Keratinocyte (primary cell): ENCODE results near the gene CD28. TPM values are rescaled to one million over a fixed set of nuclear protein-coding genes. Genes with fewer than 3 reads are reported as not detected.

ENCODE experiments used
- DNase-seq: peaks from one replicate; pipeline ENCODE4 v3.0.0-alpha.2; 2011; ENCODE audit warnings: low read depth, missing footprints, low spot score
- FAIRE-seq: peaks from 2 replicates; lab custom pipeline; 2011; peaks lifted over from hg19 to GRCh38; lab: Jason Lieb, UNC
- H2AFZ ChIP-seq: 2 replicates; pipeline ENCODE4 v1.6.0; 2012; ENCODE audit warnings: low read length, control low read depth, inconsistent platforms; ENCODE audit not compliant: control insufficient read depth
- H3K27ac ChIP-seq: 2 replicates; pipeline ENCODE4 v1.5.1; 2011; ENCODE audit warnings: low read length; ENCODE audit not compliant: control insufficient read depth, insufficient read depth
- H3K27me3 ChIP-seq: 3 replicates; pipeline ENCODE4 v1.6.0; 2011; ENCODE audit warnings: low read length; ENCODE audit not compliant: control insufficient read depth, insufficient read depth; ENCODE audit errors: extremely low read depth
- H3K36me3 ChIP-seq, 2 experiments: 2 replicates in 1 of 2; 3 replicates in 1 of 2; pipeline ENCODE4 v1.5.1; 2011; ENCODE audit warnings: low read length in 2 of 2, mild to moderate bottlenecking in 1 of 2; ENCODE audit not compliant: control insufficient read depth in 2 of 2, insufficient read depth in 2 of 2; ENCODE audit errors: extremely low read depth in 1 of 2
- H3K4me1 ChIP-seq: 3 replicates; pipeline ENCODE4 v1.5.1; 2011; ENCODE audit warnings: low read length; ENCODE audit not compliant: control insufficient read depth, insufficient read depth; ENCODE audit errors: extremely low read depth
- H3K4me2 ChIP-seq: 3 replicates; pipeline ENCODE4 v1.6.0; 2011; ENCODE audit warnings: low read depth, low read length; ENCODE audit not compliant: control insufficient read depth, insufficient read depth; ENCODE audit errors: extremely low read depth
- H3K4me3 ChIP-seq, 3 experiments: fragments of 200-600 bp in 1 of 3; sonication (generic) in 1 of 3; 2 replicates in 2 of 3; 3 replicates in 1 of 3; pipeline ENCODE4 v1.5.1; 2011 to 2016; ENCODE audit warnings: low read length in 3 of 3, mild to moderate bottlenecking in 3 of 3, control low read depth in 2 of 3, inconsistent platforms in 1 of 3, low read depth in 1 of 3, mixed read lengths in 1 of 3, mixed run types in 1 of 3, moderate library complexity in 1 of 3; ENCODE audit not compliant: control insufficient read depth in 2 of 3, insufficient read depth in 2 of 3; ENCODE audit errors: extremely low read depth in 1 of 3
- H3K79me2 ChIP-seq: 2 replicates; pipeline ENCODE4 v1.6.0; 2012; ENCODE audit warnings: low read length; ENCODE audit not compliant: control insufficient read depth, insufficient read depth
- H3K9ac ChIP-seq: 3 replicates; pipeline ENCODE4 v1.6.0; 2011; ENCODE audit warnings: low read length; ENCODE audit not compliant: control insufficient read depth, insufficient read depth; ENCODE audit errors: extremely low read depth
- H3K9me1 ChIP-seq: 3 replicates; pipeline ENCODE4 v1.6.0; 2011; ENCODE audit warnings: low read length; ENCODE audit not compliant: control insufficient read depth, insufficient read depth; ENCODE audit errors: extremely low read depth
- H3K9me3 ChIP-seq: 2 replicates; pipeline ENCODE4 v1.5.1; 2012; ENCODE audit warnings: low read depth, low read length; ENCODE audit not compliant: control insufficient read depth
- H4K20me1 ChIP-seq: 3 replicates; pipeline ENCODE4 v1.6.0; 2011; ENCODE audit warnings: low read length; ENCODE audit not compliant: control insufficient read depth, insufficient read depth; ENCODE audit errors: extremely low read depth
- EZH2 ChIP-seq: IDR thresholded peaks from one replicate; pipeline ENCODE4 v1.6.1; 2012; ENCODE audit warnings: inconsistent platforms, mild to moderate bottlenecking, low read length, moderate library complexity
- dilution Hi-C: fragments of 300-500 bp; cut with MboI; formaldehyde crosslinking; loops from one replicate; pipeline ENCODE4 v1.7.0; 2020; ENCODE audit warnings: low sequenced_read_pairs; ENCODE audit not compliant: extremely low pct_ligation_motif_present
- polyA plus RNA-seq, 5 experiments: library from polyadenylated mRNA; depleted of rRNA in 3 of 5; stranded (reverse) in 3 of 5; stranded (forward) in 1 of 5; unstranded in 1 of 5; fragments of >200 nt; gene quantifications; 1 replicate in 1 of 5; 2 replicates in 3 of 5; 3 replicates in 1 of 5; pipeline versions ENCODE4 v1.2.1 to v1.2.3, GENCODE V29; 2011 to 2012; ENCODE audit warnings: missing spikeins in 2 of 5, low read depth in 1 of 5, low replicate concordance in 1 of 5
- TF ChIP-seq, protein P1 (sequence below), 3 experiments: IDR thresholded peaks in 1 of 3; conservative IDR thresholded peaks in 1 of 3; optimal IDR thresholded peaks in 1 of 3; 2 replicates in 2 of 3; 3 replicates in 1 of 3; pipeline versions ENCODE3 to v1.5.1; 2011; ENCODE audit warnings: low read length in 3 of 3, mild to moderate bottlenecking in 3 of 3, moderate library complexity in 2 of 3, control low read depth in 1 of 3, inconsistent platforms in 1 of 3; ENCODE audit not compliant: insufficient read depth in 2 of 3; ENCODE audit errors: extremely low read depth in 1 of 3

Gene CD28
- polyA plus RNA-seq, 1 donor (not counting 4 experiments of a cell fraction or from before 2014, with no cell fraction given) = 0.01 TPM

GRCh38 chr2:203664029-203664755, 42.2 kb upstream of the CD28 start:
- no peaks in the 10 kb centered on the region for H3K9me3 ChIP-seq

DNA sequence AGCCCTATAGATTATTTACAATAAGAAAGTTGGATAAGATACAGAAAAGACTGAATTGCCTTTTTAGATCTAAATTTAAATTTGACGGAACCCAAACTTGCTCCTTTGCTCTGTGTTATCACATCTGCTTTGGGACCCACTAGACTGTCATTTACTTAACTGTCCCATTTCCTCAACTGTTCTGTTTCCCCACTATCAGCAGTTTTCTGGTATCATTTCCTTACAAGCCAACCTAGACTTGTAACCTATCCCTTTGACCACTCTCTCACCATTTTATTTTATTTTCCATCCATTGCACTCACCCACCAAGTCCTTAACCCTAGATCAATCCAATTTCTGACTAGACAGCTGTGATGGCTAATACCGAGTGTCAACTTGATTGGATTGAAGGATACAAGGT, 38.6 kb upstream of the CD28 start:
- Histone ChIP-seq H3K4me2 (no peak overlapping the region), H3K4me1 (peaks cover 6% of the 10 kb centered on the region), H3K27ac (no peak overlapping the region), H3K4me3 (no peak overlapping the region), H2AFZ (no peak overlapping the region), H3K9ac (no peak overlapping the region), H3K27me3 (no peaks in the 10 kb centered on the region), H3K79me2 (no peaks in the 10 kb centered on the region), H4K20me1 (no peaks in the 10 kb centered on the region), H3K36me3 (no peaks in the 10 kb centered on the region), H3K9me3 (no peaks in the 10 kb centered on the region), H3K9me1 (no peaks in the 10 kb centered on the region)
- no peak for FAIRE-seq
- no peak for DNase-seq
- dilution Hi-C loops = no loop called here
- no peak for TF ChIP-seq EZH2
- TF ChIP-seq, protein P1, sequence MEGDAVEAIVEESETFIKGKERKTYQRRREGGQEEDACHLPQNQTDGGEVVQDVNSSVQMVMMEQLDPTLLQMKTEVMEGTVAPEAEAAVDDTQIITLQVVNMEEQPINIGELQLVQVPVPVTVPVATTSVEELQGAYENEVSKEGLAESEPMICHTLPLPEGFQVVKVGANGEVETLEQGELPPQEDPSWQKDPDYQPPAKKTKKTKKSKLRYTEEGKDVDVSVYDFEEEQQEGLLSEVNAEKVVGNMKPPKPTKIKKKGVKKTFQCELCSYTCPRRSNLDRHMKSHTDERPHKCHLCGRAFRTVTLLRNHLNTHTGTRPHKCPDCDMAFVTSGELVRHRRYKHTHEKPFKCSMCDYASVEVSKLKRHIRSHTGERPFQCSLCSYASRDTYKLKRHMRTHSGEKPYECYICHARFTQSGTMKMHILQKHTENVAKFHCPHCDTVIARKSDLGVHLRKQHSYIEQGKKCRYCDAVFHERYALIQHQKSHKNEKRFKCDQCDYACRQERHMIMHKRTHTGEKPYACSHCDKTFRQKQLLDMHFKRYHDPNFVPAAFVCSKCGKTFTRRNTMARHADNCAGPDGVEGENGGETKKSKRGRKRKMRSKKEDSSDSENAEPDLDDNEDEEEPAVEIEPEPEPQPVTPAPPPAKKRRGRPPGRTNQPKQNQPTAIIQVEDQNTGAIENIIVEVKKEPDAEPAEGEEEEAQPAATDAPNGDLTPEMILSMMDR (optimal IDR thresholded peaks at IDR 0.05 in 1 of 3, IDR thresholded peaks at IDR 0.05 in 1 of 3, conservative IDR thresholded peaks at IDR 0.05 in 1 of 3; ENCODE audit: extremely low read depth in 1 of 3, insufficient read depth in 2 of 3, low read length in 3 of 3) = no peak

More at GRCh38 chr2:203664029-203664755, 42.2 kb upstream of the CD28 start:
- peak overlapping the region; percentile 62 for H2AFZ ChIP-seq
- dilution Hi-C loops = no loop called here
- TF ChIP-seq, protein P1 (optimal IDR thresholded peaks at IDR 0.05 in 1 of 3, IDR thresholded peaks at IDR 0.05 in 1 of 3, conservative IDR thresholded peaks at IDR 0.05 in 1 of 3; ENCODE audit: extremely low read depth in 1 of 3, insufficient read depth in 2 of 3, low read length in 3 of 3) = no peak
- no peak for TF ChIP-seq EZH2
- no peaks in the 10 kb centered on the region for H3K9me1 ChIP-seq
- H3K4me2 ChIP-seq = no peak overlapping the region
- no peaks in the 10 kb centered on the region for H3K79me2 ChIP-seq
- H3K9ac ChIP-seq = no peak overlapping the region
- no peak overlapping the region for H3K4me3 ChIP-seq
- H3K27me3 ChIP-seq = no peaks in the 10 kb centered on the region
- DNase-seq (no peak), FAIRE-seq (peak; percentile 82)
- H3K4me1 ChIP-seq = peaks cover 6% of the 10 kb centered on the region
- H3K27ac ChIP-seq = no peak overlapping the region
- no peaks in the 10 kb centered on the region for H3K36me3 ChIP-seq
- H4K20me1 ChIP-seq = no peaks in the 10 kb centered on the region
